AG09309 (cell line): ENCODE data around the gene ZBTB47.

ENCODE experiments used
- DNase-seq: peaks from one replicate; pipeline ENCODE4 v3.0.0-alpha.2; 2010; ENCODE audit warnings: low read depth
- H3K4me3 ChIP-seq: 2 replicates; pipeline ENCODE4 v1.5.1; 2011; ENCODE audit warnings: mild to moderate bottlenecking, low read depth, low read length, moderate library complexity; ENCODE audit not compliant: control insufficient read depth
- TF ChIP-seq, protein P1 (sequence below): IDR thresholded peaks from 2 replicates; pipeline ENCODE4 v1.5.1; 2011; ENCODE audit warnings: mild to moderate bottlenecking, low read depth, low read length, inconsistent platforms; ENCODE audit not compliant: insufficient read depth, control insufficient read depth; ENCODE audit errors: missing control alignments

ZBTB47 gene

DNA sequence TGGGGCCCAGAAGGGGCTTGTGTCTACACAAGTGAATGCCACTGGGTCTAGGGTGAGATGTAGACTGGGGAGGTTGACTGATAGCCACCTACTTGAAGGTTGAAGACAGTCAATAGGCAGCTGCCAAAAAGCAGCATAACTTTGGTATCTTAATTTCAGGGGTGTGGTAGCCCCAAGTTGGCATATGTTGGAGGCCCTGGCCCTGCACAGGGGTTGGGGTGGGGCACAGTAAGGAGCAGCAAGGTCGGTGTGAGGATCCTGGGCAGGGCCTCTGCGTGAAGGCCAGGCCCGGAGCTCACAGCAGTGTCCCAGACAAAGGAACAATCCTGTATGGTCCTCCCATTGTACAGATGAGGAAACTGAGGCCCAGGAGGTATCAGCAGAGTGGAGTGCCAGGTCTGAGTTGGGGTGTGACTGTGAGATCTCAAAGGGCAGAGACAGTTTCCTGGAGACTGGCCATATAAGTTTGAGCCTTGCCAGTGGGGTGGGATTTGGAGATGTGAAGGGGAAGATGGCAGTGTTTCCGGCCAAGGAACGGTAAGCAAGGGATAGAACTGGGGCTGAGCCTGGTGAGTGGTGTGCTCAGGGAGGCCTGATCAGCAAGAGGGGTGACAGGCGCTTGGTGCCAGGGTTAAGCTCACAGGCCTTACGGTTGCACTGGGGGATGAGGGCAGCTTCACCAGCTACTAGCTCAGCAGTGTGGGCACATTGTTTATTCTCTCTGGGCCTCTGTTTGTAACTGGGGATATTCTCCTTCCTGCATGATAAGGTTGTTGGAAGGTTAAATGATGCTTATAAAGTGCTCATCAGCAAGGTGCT, 33.5 kb downstream of the ZBTB47 start:
- no peak for DNase-seq
- no peak overlapping the region for H3K4me3 ChIP-seq
- TF ChIP-seq, protein P1, sequence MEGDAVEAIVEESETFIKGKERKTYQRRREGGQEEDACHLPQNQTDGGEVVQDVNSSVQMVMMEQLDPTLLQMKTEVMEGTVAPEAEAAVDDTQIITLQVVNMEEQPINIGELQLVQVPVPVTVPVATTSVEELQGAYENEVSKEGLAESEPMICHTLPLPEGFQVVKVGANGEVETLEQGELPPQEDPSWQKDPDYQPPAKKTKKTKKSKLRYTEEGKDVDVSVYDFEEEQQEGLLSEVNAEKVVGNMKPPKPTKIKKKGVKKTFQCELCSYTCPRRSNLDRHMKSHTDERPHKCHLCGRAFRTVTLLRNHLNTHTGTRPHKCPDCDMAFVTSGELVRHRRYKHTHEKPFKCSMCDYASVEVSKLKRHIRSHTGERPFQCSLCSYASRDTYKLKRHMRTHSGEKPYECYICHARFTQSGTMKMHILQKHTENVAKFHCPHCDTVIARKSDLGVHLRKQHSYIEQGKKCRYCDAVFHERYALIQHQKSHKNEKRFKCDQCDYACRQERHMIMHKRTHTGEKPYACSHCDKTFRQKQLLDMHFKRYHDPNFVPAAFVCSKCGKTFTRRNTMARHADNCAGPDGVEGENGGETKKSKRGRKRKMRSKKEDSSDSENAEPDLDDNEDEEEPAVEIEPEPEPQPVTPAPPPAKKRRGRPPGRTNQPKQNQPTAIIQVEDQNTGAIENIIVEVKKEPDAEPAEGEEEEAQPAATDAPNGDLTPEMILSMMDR: no peak

DNA sequence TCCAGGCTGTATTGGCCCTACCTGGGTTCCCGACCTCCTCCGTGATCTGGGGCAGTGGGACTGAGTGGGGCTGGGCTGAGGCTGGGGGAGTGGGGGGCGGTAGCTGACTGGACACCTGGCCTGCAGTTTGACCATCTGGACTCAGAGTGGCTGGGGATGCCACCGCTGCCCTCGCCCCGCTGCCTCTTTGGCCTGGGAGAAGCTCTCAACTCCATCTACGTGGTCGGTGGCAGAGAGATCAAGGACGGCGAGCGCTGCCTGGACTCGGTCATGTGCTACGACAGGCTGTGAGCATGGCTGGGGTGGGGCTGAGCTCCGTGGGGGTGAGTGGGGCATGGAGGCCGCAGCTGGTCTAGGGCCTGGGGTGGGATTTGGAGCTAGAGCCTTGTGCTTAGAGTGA, 34.5 kb downstream of the ZBTB47 start:
- TF ChIP-seq, protein P1: no peak

DNA sequence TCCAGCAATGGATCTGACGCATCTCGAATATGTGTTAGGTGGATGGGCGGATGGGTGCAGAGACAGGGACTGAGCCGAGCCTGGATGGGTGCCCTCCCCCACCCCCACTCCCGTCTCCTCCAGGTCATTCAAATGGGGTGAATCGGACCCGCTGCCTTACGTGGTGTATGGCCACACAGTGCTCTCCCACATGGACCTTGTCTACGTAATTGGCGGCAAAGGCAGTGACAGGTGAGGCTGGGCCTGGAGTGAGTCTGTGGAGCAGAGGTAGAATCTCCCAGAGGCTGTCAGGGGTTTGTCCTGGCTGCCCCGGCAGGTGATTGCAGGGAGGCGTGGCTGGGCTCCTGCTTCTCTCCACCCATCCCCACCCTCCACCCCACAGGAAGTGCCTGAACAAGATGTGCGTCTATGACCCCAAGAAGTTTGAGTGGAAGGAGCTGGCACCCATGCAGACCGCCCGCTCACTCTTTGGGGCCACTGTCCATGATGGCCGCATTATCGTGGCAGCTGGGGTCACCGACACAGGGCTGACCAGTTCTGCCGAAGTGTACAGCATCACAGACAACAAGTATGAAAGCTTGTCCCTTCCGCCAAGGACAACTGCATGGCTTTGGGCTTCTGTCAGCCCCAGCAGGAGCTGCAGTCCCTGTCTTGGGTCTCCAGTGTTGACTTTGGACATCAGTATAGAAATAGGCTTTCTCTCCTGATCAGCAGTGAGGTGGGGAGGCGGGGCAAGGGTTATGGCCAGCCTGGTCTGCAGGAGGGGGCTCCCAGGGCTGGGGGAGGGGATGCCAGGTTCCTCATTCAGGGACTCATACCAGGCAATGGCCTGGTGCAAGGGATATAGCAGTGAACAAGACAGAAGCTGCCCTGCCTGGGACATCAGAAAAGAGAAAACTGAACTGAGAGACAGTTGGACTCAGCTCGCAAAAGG, 35.3 kb downstream of the ZBTB47 start:
- TF ChIP-seq, protein P1: no peak
- no peak overlapping the region for H3K4me3 ChIP-seq
- no peak for DNase-seq

More for the DNA sequence above, 34.5 kb downstream of the ZBTB47 start:
- DNase-seq: no peak
- H3K4me3 ChIP-seq: no peak overlapping the region

DNA sequence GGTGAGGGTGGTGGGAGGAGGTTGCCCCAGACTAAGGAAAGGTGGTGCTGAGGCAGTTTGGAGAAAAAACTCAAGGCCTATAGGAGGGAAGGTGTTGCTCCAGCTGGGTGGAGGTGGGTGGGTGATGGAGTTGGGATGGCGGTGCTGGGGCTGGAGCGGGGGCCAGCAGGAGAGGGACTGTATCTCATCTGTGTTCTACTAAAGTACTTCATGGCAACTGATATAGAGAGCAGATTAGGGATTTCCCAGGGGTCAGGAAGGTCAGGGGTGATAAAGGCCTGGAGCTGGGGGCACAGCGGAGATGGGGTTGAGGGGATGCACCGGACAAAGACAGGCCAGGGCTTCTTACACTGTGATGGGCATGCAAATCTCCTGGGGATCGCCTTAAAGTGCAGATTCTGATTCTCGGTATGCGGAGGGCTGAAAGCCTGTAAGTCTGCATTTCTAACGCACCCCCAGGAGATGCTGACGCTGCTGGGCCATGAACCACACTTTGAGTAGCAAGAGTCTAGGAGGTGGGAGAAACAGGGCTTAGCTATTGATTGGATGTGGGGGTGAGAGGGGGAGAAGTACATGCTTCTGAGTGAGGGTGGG, 36.0 kb downstream of the ZBTB47 start:
- DNase-seq: no peak
- TF ChIP-seq, protein P1: no peak
- no peak overlapping the region for H3K4me3 ChIP-seq

DNA sequence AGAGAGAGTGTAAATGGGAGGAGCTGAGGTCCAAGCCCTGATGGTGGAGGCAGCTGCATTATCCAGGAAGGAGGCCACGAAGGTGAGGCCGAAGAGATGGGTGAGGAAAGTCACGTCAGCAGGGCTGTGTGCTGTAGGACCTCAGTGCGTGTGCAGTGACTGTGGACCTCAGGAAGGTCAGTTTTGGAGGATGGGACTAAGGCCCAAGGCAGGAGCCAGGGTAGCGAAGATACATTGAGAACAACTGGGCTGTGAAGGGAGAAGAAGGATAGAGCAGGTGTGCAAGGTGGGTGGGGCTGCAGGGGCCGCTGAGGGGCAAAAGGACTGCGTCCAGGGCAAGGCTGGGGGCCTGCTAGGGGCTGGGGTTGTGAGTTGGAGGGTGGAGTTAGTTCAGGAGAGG, 36.7 kb downstream of the ZBTB47 start:
- no peak overlapping the region for H3K4me3 ChIP-seq
- no peak for DNase-seq
- TF ChIP-seq, protein P1: no peak
